ENCODE measurements around the gene RAF1.
"Not testable (repeated sequence)": the region's sequence is repeated elsewhere in the genome, so short reads cannot be mapped to it uniquely, and the experiment has no call there.

Gene RAF1

GRCh38 chr3:12556690-12557472 lies 107.0 kb downstream of the RAF1 start, which contains the start of gene MKRN2:
TSS of gene MKRN2 (plus strand) at chr3:12557087. CDS start at chr3:12557151, 64 bp downstream.
- no peak for TF ChIP-seq CTCF (conservative IDR thresholded peaks at IDR 0.05; ENCODE audit: low read length)
- DNase-seq (ENCODE audit: low read depth), result peak; percentile 83
- peak within 1 kb of the TSS; percentile 74 for H3K4me3 ChIP-seq (ENCODE audit: low read length)

GRCh38 chr3:12556314-12556689 lies 107.6 kb downstream of the RAF1 start:
- peak overlapping the region; percentile 74 for H3K4me3 ChIP-seq (ENCODE audit: low read length)
- no peak for TF ChIP-seq CTCF (conservative IDR thresholded peaks at IDR 0.05; ENCODE audit: low read length)
- no peak for DNase-seq (ENCODE audit: low read depth)

DNA sequence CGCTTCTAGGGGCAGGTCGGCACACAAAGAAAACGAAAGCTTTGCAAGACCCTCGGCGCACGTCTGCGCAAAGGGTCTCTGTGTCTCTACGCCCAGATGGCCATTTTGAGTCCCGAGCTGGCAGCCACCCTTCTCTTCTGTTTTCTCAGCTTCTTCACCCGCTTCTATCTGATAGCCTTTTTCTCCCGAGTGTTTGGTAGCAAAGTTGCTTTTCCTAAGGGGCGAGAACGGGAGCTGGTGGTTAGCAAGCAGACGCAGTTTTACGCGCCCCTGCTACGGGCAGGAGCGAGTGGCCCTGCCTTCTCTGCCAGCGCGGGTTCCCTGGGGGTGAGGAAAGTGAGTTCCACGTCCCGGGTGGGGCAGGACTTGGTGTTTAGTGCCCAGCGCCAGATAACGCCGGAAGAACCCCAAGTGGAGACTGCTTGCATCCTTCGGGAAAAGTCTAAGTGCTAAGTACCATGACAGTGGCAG lies 110.0 kb downstream of the RAF1 start:
- peak overlapping the region; percentile 64 for H3K4me3 ChIP-seq (ENCODE audit: low read length)
- peak; percentile 47 for DNase-seq (ENCODE audit: low read depth)
- 0 out of 2 replicates have a peak, but pooled peaks have one; percentile 8 for TF ChIP-seq CTCF (conservative IDR thresholded peaks at IDR 0.05; ENCODE audit: low read length)

GRCh38 chr3:12549971-12550760 lies 113.8 kb downstream of the RAF1 start:
- no peak overlapping the region for H3K4me3 ChIP-seq (ENCODE audit: low read length)
- DNase-seq (ENCODE audit: low read depth), result no peak
- TF ChIP-seq CTCF (conservative IDR thresholded peaks at IDR 0.05; ENCODE audit: low read length), result no peak

- no peak within 1 kb of the TSS for H3K4me3 ChIP-seq (ENCODE audit: low read length)
- no peak for DNase-seq (ENCODE audit: low read depth)
- no peak for TF ChIP-seq CTCF (conservative IDR thresholded peaks at IDR 0.05; ENCODE audit: low read length)
Observed at GRCh38 chr3:12545473-12545791, 118.5 kb downstream of the RAF1 start, which contains the start of gene MKRN2OS. TSS of gene MKRN2OS (minus strand) at chr3:12545499. CDS start at chr3:12545464, 35 bp downstream.

DNA sequence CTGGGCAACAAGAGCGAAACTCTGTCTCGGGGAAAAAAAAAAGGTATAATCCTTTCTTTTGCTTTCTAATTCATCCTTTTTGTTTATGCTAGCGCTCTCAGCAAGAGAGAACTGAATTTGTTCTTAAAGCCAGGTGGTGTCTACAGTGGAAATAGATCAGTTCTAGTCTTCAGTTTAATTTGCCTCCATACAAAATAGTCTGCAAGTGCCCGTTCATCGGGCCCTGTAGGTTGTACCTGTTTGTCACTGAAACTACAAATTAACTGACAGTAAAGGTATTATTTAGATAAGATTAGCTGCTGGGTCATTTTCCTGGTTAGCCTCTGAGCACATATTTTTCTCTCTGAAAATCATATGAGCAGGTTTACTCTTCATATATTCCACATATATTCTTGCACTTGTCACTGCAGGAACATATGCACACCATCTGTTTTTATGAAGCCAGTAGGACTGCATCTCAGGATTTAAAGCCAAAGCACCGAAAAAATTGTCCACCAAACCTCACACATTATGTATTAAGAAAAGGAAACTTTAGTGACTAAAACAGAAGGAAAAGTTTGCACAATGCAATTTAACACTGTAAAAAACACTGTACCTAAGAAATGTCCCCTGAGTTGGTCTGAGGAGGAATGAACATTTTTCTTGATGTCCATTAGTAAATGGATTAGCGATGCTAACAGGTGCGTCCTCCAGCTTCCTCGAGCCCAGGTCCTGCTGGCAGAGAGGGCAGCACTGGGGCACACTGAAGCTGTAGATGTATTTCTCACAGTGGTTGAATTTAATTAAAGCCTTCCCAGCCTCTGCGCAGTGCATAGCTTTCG lies 119.1 kb downstream of the RAF1 start:
- DNase-seq (ENCODE audit: low read depth), result no peak
- no peak overlapping the region for H3K4me3 ChIP-seq (ENCODE audit: low read length)
- no peak for TF ChIP-seq CTCF (conservative IDR thresholded peaks at IDR 0.05; ENCODE audit: low read length)

DNA sequence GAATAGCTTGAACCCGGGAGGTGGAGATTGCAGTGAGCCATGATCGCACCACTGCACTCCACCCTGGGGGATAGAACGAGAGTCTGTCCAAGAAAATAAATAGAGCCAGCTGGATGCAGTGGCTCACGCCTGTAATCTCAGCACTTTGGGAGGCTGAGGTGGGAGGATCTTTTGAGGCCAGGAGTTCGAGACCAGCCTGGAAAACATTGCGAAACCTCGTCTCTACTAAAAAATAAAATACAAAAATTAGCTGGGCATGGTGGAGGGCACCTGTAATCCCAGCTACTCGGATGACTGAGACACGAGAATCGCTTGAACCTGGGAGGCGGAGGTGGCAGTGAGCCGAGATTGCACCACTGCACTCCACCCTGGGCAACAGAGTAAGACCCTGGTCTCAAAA lies 120.4 kb downstream of the RAF1 start:
- not testable (repeated sequence) for H3K4me3 ChIP-seq (ENCODE audit: low read length); DNase-seq (ENCODE audit: low read depth)

Data from AG10803 (cell line).